ENCODE data around the gene CDCA7. TPM values are rescaled to one million over a fixed set of nuclear protein-coding genes. Genes with fewer than 3 reads are reported as not detected.

CDCA7 gene
- total and polyA plus RNA-seq, 9 donors, result 0.56 to 2.5 (median 0.96) TPM

GRCh38 chr2:173343921-173344320 is 10.8 kb upstream of the CDCA7 start:
- H3K27ac ChIP-seq, result no peak overlapping the region
- WGBS, 3 donors, result 83 to 90% (median 86%) methylated on average over 2 of the region's 2 CpGs
- intact Hi-C loops (cut with DNase I), result no loop called here

DNA sequence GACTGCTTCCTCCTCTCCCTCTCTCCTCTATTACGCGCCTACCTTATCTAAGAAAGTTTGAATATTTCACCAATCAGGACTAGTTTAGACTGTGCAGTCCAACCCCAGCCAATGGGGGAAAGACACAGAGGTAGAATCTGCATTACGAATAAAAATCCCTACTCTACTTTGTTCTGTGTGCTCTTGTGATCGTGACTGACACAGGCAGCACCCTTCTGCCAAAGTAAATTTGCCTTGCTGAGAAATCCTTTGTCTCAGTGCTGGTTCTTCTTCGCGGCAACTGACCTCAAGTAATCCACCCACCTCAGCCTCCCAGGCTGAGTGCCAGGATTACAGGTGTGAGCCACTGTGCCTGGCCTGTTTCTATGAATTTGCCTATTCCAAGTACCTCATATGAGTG is 8.6 kb upstream of the CDCA7 start:
- Histone ChIP-seq H3K36me3 (no peaks in the 10 kb centered on the region), H3K27ac (no peak overlapping the region), H3K4me3 (no peak overlapping the region), H3K27me3 (no peaks in the 10 kb centered on the region), H3K4me1 (ENCODE audit: insufficient read depth) (no peaks in the 10 kb centered on the region), H3K9me3 (no peaks in the 10 kb centered on the region)
- TF ChIP-seq CTCF (IDR thresholded peaks at IDR 0.05) (no peak), EP300 (IDR thresholded peaks at IDR 0.05) (no peak), POLR2A (IDR thresholded peaks at IDR 0.05) (no peak)
- intact Hi-C loops (cut with DNase I), result no loop called here
- WGBS, 3 donors, result 79 to 82% (median 80%) methylated on average over 6 of the region's 6 CpGs
- no peak for DNase-seq

More at GRCh38 chr2:173343921-173344320, 10.8 kb upstream of the CDCA7 start:
- no peak overlapping the region for H3K4me3 ChIP-seq
- H3K27me3 ChIP-seq, result no peaks in the 10 kb centered on the region
- no peaks in the 10 kb centered on the region for H3K4me1 ChIP-seq (ENCODE audit: insufficient read depth)
- H3K36me3 ChIP-seq, result no peaks in the 10 kb centered on the region
- no peak for TF ChIP-seq EP300 (IDR thresholded peaks at IDR 0.05)
- no peak for TF ChIP-seq POLR2A (IDR thresholded peaks at IDR 0.05)
- TF ChIP-seq CTCF (IDR thresholded peaks at IDR 0.05), result no peak
- H3K9me3 ChIP-seq, result no peaks in the 10 kb centered on the region
- DNase-seq, result no peak

DNA sequence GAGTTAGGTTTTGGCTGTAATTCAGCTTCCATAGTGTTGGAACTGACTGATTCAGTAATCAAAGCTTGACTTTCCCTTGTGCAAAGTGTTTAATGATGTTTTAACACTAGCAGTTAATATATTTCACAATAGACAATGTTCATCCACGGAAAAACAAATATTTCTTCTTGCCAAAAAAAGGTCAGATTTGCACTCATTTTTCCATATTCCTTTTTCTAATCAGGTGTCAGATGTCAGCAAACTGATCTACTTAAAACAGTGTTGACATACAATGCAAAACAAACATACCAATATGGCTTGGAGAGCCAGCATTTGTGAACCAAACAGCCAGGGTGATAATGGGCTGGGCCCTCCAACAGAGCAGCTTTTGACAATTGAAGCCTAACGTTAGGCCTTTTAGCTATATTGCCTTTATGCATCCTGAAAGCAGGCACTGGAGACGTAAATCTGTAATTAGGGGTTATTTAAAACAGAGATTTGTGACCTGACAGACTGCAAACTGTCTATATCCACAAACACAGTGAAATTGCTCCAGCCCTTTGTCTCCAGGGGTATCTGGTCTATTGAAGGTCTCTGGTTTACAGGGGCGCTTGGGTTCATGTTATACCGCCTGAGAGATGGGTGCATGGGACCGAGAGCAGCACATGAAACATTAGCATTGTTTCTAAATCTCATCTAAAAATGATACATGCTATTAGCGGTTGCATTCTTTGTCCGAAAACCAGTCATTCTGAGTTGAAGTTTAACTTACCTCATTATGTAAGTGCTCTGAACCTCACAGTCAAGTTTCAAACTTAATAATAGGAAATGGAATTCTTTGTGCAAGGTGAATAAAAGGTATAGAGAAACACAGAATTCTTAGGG is 7.1 kb upstream of the CDCA7 start:
- TF ChIP-seq POLR2A (IDR thresholded peaks at IDR 0.05), result no peak
- TF ChIP-seq EP300 (IDR thresholded peaks at IDR 0.05), result no peak
- no peak for TF ChIP-seq CTCF (IDR thresholded peaks at IDR 0.05)
- 79 to 82% (median 82%) methylated on average over 8 of the region's 8 CpGs for WGBS, 3 donors
- no peak overlapping the region for H3K4me3 ChIP-seq
- intact Hi-C loops (cut with DNase I), result no loop called here
- H3K27me3 ChIP-seq, result no peaks in the 10 kb centered on the region
- H3K27ac ChIP-seq, result no peak overlapping the region
- no peaks in the 10 kb centered on the region for H3K4me1 ChIP-seq (ENCODE audit: insufficient read depth)
- no peaks in the 10 kb centered on the region for H3K36me3 ChIP-seq
- H3K9me3 ChIP-seq, result no peaks in the 10 kb centered on the region
- no peak for DNase-seq

DNA sequence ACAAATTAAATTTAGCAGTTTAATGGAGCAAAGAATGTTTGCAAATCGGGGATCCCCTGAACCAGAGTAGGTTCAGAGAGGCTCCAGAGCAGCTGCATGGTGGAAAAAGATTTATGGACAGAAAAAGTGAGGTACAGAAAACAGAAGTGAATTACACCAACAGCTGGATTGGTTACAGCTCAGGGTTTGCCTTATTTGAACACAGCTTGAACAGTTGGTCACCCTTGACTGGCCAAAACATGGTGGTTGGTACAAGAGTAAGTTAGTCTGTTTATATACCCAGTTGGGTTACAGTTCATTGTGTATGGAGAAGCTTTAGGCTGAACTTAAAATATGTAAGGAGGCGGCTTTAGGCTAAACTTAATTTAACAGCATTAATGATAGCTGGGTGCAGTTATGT is 5.4 kb upstream of the CDCA7 start:
- DNase-seq, result no peak
- Histone ChIP-seq H3K4me3 (no peak overlapping the region), H3K27me3 (no peaks in the 10 kb centered on the region), H3K36me3 (no peaks in the 10 kb centered on the region), H3K4me1 (ENCODE audit: insufficient read depth) (peaks cover under 1% of the 10 kb centered on the region), H3K9me3 (no peaks in the 10 kb centered on the region), H3K27ac (no peak overlapping the region)
- WGBS, 3 donors, result 75 to 82% (median 82%) methylated on average over 2 of the region's 2 CpGs
- TF ChIP-seq POLR2A (IDR thresholded peaks at IDR 0.05), result no peak
- no peak for TF ChIP-seq EP300 (IDR thresholded peaks at IDR 0.05)
- no peak for TF ChIP-seq CTCF (IDR thresholded peaks at IDR 0.05)
- intact Hi-C loops (cut with DNase I), result no loop called here
